OCI-LY1 (cell line): ENCODE data around the gene MYG1.

ENCODE experiments used
- CTCF ChIP-seq: fragments of 200-600 bp; sonication (generic), shearing (Covaris generic); IDR thresholded peaks from 2 replicates; pipeline ENCODE4 v1.5.1; 2017; ENCODE audit warnings: mild to moderate bottlenecking, antibody characterized with exemption, low read length, moderate library complexity, mixed read lengths
- EZH2 ChIP-seq: fragments of 200-600 bp; sonication (generic), shearing (Covaris generic); IDR thresholded peaks from 2 replicates; pipeline ENCODE4 v1.8.0; 2017; ENCODE audit warnings: borderline replicate concordance, mixed run types, mild to moderate bottlenecking, antibody characterized with exemption, low read length, moderate library complexity, mixed read lengths

DNA sequence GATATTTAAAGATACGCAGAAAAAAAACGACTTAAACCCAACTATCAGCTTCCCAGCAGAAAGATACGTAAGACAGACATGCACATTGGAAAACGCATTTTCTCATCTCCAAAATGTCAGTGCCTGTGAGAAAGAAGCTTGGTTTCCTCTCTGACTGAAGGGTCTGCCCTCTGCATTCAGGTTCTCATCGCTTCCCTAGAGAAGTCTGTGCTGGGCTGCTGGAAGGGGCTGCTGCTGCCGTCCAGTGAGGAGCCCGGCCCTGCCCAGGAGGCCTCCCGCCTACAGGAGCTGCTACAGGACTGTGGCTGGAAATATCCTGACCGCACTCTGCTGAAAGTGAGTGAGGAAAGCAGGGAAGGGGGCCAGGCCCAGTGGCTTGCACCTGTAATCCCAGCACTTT lies 8.8 kb upstream of the MYG1 start:
- TF ChIP-seq CTCF (no peak), EZH2 (no peak)
